ENCODE data around the gene TSKS.
"Not testable (repeated sequence)": the region's sequence is repeated elsewhere in the genome, so short reads cannot be mapped to it uniquely, and the experiment has no call there.

Gene TSKS

GRCh38 chr19:49766007-49766929, 3.2 kb upstream of the TSKS start:
- peak; percentile 99 for DNase-seq (ENCODE audit: low spot score)

DNA sequence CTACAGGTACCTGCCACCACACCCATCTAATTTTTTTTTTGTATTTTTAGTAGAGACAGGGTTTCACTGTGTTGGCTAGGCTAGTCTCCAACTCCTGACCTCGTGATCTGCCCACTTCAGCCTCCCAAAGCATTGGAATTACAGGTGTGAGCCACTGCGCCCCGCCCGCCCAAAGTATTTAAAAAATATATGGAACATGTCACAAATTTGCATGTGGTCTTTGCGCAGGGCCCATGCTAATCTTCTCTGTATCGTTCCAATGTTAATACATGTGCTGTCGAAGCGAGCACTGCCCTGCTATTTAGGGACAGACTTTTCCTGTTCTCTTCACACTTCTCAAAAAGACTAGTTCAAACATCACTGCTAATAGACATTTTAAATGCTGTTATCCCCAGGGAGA, 1.2 kb upstream of the TSKS start:
- no peak for DNase-seq (ENCODE audit: low spot score)

- no peak for DNase-seq (ENCODE audit: low spot score)
These were observed 1.3 kb downstream of the TSKS start for GRCh38 chr19:49761625-49762311.

GRCh38 chr19:49761249-49761624, 1.9 kb downstream of the TSKS start:
- no peak for DNase-seq (ENCODE audit: low spot score)

GRCh38 chr19:49758292-49758691, 4.8 kb downstream of the TSKS start:
- peak; percentile 39 for DNase-seq (ENCODE audit: low spot score)

DNA sequence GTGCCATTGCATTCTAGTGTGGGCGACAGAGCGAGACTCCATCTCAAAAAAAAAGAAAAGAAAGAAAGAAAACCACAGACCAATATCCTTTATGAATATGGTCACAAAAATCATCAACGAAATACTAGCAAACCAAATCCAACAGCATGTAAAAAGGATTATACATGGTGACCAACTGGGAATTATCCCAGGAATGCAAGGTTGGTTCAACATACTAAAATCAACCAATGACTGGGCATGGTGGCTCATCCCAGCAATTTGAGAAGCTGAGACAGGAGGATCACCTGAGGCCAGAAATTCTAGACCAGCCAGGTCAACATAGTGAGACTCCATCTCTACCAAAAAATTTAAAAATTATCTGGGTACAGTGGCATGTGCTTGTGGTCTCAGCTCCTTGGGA, 7.2 kb downstream of the TSKS start:
- DNase-seq (ENCODE audit: low spot score): no peak

DNA sequence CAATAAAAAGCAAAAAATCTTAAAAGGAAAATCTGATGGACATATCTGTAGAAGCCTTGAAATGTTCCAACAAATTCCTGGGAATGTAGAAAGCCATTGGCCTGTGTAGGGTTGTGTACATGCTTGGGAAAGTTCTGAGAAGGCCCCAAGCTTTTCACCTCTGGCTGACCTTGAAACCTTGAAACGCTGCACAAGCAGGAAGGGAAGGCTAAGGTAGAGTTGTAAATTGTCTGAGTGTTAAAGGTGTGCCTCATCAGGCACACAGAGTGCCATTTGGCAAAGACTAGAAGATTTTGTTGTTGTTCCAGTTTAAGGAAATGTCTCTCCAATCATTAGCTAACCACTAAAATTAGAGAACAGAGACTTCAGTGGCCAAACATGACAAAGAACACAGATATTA, 10.4 kb downstream of the TSKS start:
- no peak for DNase-seq (ENCODE audit: low spot score)

- DNase-seq (ENCODE audit: low spot score): peak; percentile 44
These were observed 13.3 kb downstream of the TSKS start for GRCh38 chr19:49749771-49750170.

- DNase-seq (ENCODE audit: low spot score): peak; percentile 67
These were observed 13.9 kb downstream of the TSKS start for GRCh38 chr19:49749055-49749716.

GRCh38 chr19:49746206-49746958, 16.7 kb downstream of the TSKS start:
- DNase-seq (ENCODE audit: low spot score): peak; percentile 46

DNA sequence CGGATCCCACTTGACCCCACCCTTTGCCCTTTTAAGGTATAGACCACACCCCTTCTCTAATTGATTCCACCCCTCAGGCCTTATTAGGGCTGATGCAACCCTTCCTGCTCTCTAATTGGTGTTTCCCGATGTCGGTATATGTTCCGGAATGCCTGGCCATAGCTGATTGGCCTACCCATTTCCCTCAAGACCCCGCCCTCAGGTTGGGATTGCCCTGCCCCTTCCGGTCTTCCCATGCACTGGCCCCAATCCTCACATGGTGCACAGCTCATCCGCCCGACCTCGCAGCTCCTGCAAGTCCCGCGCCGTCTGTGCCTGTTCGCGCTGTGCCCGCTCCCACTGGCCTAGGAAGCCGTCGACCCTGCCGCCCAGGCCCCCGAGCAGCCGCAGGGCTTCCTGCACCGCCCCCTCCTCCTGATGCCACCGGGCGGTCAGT, 18.1 kb downstream of the TSKS start:
- DNase-seq (ENCODE audit: low spot score): no peak

DNA sequence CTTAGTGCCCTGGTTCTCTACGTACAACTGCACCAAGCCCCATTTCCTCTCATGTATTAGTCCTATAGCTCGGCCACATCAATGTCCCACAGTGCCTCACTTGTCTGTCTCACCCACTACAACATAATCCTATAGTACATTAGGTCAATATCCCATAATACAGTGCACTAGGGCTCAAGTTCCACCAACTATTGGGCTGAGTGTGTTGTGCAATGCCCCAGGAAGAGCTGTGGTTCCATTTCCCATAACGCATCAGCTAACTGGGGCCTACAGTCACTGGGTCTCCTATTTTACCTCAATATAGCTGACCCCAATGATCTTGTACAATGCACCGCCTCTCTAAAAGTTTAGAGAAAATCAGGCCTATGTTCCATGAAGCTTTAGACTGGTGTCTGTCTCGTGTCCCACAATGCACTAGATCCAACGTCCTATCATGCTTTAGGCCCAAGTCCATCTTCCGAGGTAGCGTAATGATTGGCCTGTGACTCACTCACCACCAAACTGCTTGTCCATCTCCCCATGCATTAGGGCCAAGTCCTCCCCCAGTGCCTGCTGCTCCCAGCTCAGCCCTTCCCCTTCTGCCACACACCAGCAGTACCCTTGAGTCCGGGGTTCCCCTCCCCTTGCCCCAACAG, 21.8 kb downstream of the TSKS start:
- DNase-seq (ENCODE audit: low spot score): no peak

DNA sequence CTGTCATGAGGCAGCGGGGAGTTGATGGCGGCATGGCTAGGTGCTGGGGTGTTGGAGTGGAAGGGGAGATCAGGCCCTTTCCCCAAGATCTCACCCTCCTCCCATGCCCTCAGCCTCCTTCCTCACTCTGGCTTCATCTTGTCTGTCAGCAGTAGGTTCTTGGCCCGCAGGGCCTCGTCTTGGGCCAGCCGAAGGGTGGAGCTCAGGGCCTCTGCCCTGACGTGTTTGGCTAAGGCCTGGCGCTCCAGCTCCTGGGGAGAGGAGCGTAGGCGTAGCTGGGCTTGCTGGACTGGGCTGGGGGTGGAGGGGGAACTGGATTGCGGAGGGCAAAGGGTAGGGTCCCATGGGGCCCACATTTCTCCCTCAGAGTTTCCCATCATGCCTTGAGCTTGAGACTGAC, 23.2 kb downstream of the TSKS start:
- DNase-seq (ENCODE audit: low spot score): no peak

- no peak for DNase-seq (ENCODE audit: low spot score)
These were observed 24.0 kb downstream of the TSKS start for GRCh38 chr19:49739098-49739497.

DNA sequence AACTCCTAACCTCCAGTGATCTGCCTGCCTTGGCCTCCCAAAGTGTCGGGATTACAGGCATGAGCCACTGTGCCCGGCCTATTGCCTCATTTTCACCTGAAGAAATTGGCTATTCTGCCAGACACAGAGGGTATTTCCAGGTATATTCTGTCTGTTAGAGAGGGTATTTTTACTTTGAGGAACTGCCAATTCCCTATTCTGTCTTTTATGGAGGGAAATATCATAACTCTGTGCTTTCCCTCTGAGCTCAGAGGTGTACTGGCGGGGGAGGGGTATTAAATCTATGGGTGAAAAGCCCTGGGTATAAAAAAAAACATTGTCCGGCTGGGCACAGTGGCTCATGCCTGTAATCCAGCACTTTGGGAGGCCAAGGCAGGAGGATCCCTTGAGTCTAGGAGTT, 24.8 kb downstream of the TSKS start:
- no peak for DNase-seq (ENCODE audit: low spot score)

GRCh38 chr19:49730166-49730565, 32.9 kb downstream of the TSKS start:
- DNase-seq (ENCODE audit: low spot score): no peak

DNA sequence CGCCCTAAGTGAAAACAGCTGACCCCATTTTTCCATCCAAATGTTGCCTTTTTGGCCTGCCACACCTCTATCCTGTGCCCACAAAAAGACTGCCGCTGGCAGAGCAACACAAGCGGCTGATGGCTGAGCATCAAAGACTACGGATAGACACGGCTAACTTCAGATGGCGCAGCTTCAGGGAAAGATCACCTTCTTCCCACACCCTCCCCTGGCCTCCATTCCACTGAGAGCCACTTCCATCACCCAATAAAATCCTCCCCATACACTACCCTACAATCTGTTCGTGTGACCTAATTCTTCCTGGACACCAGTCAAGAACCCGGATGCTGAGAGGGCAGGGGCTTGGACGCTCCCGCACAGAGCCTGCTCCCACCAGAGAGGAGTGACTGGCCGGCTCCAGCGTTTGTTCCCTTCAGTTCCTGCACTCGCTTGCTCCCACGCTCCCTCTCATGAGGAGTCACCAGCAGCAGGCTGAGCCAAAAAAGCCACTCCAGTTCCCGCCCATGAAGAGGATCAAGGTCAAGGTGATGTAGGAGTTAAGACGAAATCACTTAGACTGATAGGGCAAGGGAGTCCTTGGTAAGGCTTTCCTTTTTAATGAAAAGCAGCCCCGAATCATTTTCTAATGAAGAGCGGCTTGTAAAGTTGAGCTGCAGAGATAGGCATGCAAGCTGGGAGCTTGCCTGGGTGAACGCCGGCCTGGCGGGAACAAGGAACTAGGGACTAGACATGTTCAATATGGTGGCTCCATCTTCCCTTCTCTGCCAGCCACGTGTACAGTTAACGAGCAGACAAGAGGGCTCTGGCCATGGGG, 35.7 kb downstream of the TSKS start:
- peak; percentile 39 for DNase-seq (ENCODE audit: low spot score)

GRCh38 chr19:49719420-49719819, 43.7 kb downstream of the TSKS start:
- not testable (repeated sequence) for DNase-seq (ENCODE audit: low spot score)

DNA sequence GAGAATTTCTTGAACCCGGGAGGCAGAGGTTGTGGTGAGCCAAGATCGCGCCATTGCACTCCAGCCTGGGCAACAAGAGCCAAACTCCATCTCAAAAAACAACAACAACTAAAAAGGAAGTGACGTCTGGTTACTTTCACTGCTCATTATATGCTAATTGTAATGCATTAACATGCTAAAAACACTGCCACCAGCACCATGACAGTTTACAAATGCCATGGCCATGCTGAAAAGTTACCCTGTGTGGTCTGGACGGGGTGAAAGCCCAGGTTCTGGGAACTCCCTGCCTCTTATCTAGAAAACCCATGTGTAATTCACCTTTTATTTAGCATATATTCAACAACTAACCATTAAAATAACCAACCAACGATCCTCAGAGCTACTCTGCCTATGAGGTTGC, 44.1 kb downstream of the TSKS start:
- DNase-seq (ENCODE audit: low spot score): no peak

- DNase-seq (ENCODE audit: low spot score): no peak
These were observed 44.6 kb downstream of the TSKS start for GRCh38 chr19:49718511-49718910.

GRCh38 chr19:49716154-49716553, 47.0 kb downstream of the TSKS start:
- DNase-seq (ENCODE audit: low spot score): no peak
